GM21529 (cell line): ENCODE measurements around the gene MAML3.

Source experiments
- ATAC-seq: cut with Tn5 transposase; IDR thresholded peaks from one replicate; pipeline ENCODE4 v1.9.1; 2021; ENCODE audit not compliant: unreplicated experiment

MAML3 gene

GRCh38 chr4:139817657-139818452 is 336.1 kb downstream of the MAML3 start:
- ATAC-seq: no peak

- ATAC-seq: no peak
These were observed 337.1 kb downstream of the MAML3 start for GRCh38 chr4:139816856-139817255.

GRCh38 chr4:139815778-139816601 is 338.0 kb downstream of the MAML3 start:
- no peak for ATAC-seq

DNA sequence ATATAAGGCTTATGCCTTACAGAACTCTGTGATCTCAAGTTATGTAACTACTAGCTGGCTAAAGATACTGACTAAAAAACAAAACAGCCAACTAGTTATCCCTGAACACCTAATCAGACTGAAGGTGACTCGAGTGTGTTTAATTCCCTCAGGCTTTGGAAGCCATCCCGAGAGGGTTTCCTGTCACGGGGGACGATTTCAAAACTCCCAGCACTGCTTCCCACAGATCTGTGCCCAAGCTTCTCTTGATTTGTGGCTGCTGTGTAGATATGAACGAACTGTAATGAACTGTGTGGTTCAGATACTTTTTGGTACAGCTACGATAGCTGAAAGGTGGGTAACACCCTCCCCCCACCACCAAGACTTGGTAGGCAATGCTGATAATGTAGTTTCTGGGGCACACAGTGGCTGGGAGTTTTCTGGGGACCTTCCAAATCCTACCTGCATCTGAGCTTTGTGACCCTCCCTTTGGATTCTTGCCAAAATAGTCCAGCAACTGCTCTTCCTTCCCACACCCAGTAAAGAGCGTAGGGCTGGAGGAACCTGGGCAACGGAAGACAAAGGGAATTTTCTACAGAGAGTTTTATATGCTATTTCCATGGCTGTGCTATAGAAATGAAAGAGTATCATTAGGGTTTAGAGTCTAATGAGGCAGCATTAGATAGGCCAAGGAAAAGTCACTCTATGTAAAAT is 339.5 kb downstream of the MAML3 start:
- ATAC-seq: no peak

DNA sequence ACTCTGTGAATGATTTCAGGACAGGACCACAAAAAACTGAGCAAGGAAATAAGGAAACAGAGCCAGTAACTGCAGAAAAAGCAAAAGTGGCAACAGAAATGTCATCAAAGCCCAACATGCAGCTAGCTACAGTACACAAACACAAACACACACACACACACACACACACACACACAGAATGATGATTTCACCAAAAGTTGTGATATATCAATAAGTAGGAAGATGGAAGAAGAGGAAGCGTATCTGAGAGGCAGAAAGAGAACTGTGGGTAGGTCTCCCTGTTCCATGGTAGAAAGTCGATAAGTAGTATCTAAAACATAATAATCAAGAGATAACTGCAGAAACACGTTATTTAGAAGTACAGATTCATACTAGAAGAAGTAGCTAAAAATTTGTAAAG is 340.1 kb downstream of the MAML3 start:
- no peak for ATAC-seq

- ATAC-seq: no peak
These were observed 343.3 kb downstream of the MAML3 start for GRCh38 chr4:139810710-139811109.

GRCh38 chr4:139809757-139810140 is 344.2 kb downstream of the MAML3 start:
- no peak for ATAC-seq

GRCh38 chr4:139808808-139809756 is 344.9 kb downstream of the MAML3 start:
- ATAC-seq: no peak

GRCh38 chr4:139808381-139808807 is 345.6 kb downstream of the MAML3 start:
- ATAC-seq: no peak

- ATAC-seq: no peak
These were observed 346.5 kb downstream of the MAML3 start for GRCh38 chr4:139807483-139807882.

- no peak for ATAC-seq
These were observed 347.1 kb downstream of the MAML3 start for GRCh38 chr4:139806929-139807328.

DNA sequence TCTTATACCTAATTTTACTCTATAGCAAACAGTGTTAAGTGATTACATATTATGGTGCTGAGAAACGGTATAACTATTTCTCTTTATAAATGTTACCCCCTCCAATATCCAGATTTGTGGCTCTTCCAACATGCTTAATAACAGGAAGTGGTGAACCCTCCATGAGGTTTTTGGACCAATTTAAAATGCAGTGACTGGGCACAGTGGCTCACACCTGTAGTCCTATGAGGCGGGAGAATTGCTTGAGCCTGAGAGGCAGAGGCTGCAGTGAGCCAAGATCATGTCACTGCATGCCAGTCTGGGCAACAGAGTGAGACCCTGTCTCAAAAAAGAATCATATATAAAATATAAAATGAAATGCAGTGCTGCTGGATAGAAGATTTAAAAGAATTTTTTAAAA is 351.1 kb downstream of the MAML3 start:
- ATAC-seq: no peak

DNA sequence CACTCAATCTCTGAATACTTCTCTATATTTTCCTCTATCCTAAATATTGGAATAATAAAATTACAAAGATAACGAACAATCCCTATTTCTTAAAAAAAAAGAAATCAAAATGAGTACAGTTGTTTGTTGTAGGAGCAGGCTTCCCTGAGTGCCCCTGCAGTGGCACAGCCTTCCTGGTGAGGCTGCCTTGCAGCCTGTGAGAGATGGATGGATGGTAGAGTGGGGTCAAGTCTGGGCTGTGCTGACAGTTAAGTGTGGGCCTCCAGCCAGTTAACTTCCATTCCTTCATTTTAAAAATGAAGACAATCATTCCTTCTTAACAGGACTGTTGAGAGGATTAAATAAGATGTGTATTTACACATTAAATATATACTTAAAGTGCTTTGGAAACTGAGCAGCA is 351.5 kb downstream of the MAML3 start:
- no peak for ATAC-seq

DNA sequence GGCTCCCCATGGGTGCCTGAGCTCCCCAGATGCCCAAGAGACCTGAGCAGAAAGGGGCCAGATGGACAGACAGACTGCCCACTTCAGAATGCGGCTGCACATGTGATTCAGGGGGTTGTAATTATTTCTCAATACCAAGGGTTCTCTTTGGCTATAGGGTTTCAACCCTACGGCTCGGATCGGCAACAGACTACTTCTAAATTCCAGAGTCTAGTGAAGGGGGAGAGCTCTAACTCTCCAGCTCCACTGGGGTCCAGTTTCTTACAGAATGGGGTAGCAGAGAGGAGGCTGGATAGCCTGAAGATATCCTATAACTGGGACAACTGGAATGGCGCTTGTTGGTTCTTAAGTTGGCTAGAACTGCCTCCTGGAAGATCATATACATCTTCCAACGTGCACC is 352.1 kb downstream of the MAML3 start:
- ATAC-seq: no peak

DNA sequence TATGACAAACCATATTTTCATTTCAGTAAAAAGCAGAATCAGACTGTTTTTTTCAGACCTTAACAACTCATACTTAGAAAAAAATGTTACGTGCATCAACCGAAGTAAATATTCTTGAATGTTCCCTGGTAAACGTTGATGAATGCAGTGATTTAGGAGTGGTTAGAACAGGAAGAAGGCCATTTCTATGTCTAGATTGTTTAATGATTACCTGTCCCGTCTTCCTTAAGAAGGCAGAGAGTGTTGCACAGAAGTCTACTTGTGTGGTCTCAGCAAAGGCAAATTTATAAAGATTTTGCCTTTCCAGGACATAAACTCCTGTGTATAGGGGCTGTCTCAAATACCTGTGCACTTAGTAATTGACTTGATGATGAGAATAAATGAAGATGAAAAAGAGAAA is 353.9 kb downstream of the MAML3 start:
- no peak for ATAC-seq

DNA sequence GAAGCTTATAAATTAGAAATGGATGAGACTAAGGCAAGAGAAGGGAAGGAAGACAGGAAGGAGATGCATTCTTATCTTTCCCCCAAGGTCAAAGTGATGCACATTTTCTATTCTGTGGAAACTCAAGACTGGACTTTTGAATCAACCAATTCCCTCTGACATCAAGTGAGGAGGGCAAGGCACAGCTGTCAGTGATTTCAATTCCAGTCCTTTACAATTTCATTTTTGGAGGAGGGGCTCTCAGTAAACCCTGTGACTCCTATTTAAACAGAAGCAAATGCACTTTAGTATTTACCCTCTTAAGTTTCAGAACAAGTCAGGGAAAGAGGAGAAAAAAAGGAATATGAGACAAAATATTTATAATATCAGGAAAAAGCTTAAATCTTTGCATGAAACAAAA is 354.4 kb downstream of the MAML3 start:
- no peak for ATAC-seq

DNA sequence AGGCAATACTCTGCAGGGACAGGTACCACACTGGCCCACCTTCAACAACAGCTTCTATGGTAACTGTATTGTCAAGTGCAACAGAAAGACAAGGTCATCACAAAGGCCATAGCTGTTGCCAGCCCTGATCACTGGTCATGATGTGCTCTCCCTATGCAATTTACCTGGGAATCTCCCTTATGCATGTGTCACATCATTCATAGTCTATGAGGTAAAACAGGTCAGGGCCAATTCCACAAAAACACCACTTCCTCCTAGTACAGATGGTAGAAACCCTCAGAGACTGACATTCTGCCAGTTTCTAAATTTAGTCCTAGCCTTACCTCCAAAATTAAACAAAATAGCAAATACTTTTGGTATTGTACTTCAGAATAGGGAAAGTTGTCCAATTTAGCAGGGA is 355.5 kb downstream of the MAML3 start:
- no peak for ATAC-seq

- no peak for ATAC-seq
These were observed 356.7 kb downstream of the MAML3 start for GRCh38 chr4:139797287-139797686.

DNA sequence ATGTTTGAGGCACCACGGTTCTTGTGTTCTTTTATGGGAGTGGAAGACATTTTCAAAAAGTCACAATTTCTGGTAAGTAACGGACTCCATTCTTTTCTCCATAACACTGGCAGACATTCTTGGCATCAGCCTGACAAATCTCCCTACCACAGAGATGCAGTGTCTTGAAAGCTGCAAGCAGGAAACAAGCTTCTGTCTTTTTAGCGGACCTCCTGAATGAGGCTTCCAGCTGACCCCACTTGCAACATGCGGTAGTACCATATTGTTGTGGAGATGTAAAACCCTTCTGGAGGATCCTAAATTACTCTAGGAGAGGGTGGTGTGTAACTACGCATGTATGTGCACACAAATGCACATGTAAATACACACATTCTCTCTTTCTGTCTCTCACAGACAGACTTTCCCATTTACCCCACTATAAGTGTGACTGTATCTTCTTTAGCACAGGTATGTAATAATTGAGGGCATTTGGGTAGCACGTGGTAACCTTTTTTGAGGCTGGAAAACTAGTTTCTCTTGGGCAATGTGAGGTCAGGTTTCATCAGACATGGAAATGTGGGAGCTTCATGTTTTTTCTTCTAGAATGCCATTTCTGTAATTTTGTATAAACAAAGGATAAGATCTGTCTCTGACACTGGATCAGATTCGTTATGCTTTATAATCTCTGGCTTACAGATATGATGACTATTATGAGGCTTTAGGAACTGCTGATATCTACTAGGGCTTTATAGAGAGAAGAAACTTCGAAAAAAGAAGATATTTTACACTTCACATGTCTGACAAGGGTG is 358.3 kb downstream of the MAML3 start:
- ATAC-seq: no peak
